GM23338 (cell line): ENCODE data around the gene CCDC57. TPM values are rescaled to one million over a fixed set of nuclear protein-coding genes. Genes with fewer than 3 reads are reported as not detected.

ENCODE experiments used
- ATAC-seq: fragments of 200-7000 bp; cut with Tn5 transposase; 3 replicates; pipeline ENCODE4 v1.9.1; 2020
- DNase-seq: peaks from one replicate; pipeline ENCODE4 v3.0.0-alpha.2; 2015; ENCODE audit warnings: low spot score
- H2AFZ ChIP-seq: fragments of 200-600 bp; sonication (generic); 2 replicates; pipeline ENCODE4 v1.8.0; 2016; ENCODE audit warnings: antibody characterized with exemption, mild to moderate bottlenecking, moderate library complexity
- H3F3A ChIP-seq: fragments of 200-600 bp; sonication (generic); replicated peaks from 2 replicates; pipeline ENCODE4 v1.8.0; 2017; ENCODE audit warnings: antibody characterized with exemption, mixed run types, low read depth
- H3K27ac ChIP-seq: fragments of 200-600 bp; sonication (generic); 2 replicates; pipeline ENCODE4 v1.6.1; 2016; ENCODE audit warnings: low read depth
- H3K27me3 ChIP-seq: fragments of 200-600 bp; sonication (generic); 2 replicates; pipeline ENCODE4 v1.8.0; 2016; ENCODE audit warnings: mild to moderate bottlenecking, mixed run types, moderate library complexity; ENCODE audit not compliant: insufficient read depth
- H3K36me3 ChIP-seq: fragments of 200-600 bp; sonication (generic); 2 replicates; pipeline ENCODE4 v1.8.0; 2016; ENCODE audit warnings: mild to moderate bottlenecking; ENCODE audit not compliant: insufficient read depth
- H3K4me1 ChIP-seq: fragments of 200-600 bp; sonication (generic); 2 replicates; pipeline ENCODE4 v1.8.0; 2016; ENCODE audit warnings: mild to moderate bottlenecking, moderate library complexity; ENCODE audit not compliant: insufficient read depth
- H3K4me2 ChIP-seq: fragments of 200-600 bp; sonication (generic); 2 replicates; pipeline ENCODE4 v1.7.1; 2017; ENCODE audit warnings: mixed run types
- H3K4me3 ChIP-seq: fragments of 200-600 bp; sonication (generic); 2 replicates; pipeline ENCODE4 v1.6.1; 2016; ENCODE audit warnings: mixed run types
- H3K79me2 ChIP-seq: fragments of 200-600 bp; sonication (generic); replicated peaks from 2 replicates; pipeline ENCODE4 v1.8.0; 2017; ENCODE audit warnings: mild to moderate bottlenecking; ENCODE audit not compliant: insufficient read depth
- H3K9me2 ChIP-seq: fragments of 200-600 bp; sonication (generic); 2 replicates; pipeline ENCODE4 v1.8.0; 2017; ENCODE audit not compliant: insufficient read depth
- H4K20me1 ChIP-seq: fragments of 200-600 bp; sonication (generic); replicated peaks from 2 replicates; pipeline ENCODE4 v1.8.0; 2017; ENCODE audit warnings: mild to moderate bottlenecking; ENCODE audit not compliant: insufficient read depth
- H3K27ac Mint-ChIP-seq: 2 replicates; pipeline ENCODE4 v1.8.0; 2020; ENCODE audit warnings: inconsistent platforms, mild to moderate bottlenecking, moderate library complexity, mixed read lengths
- H3K27me3 Mint-ChIP-seq: 3 replicates; pipeline ENCODE4 v1.8.0; 2022; ENCODE audit warnings: low read depth, mild to moderate bottlenecking, moderate library complexity, mixed read lengths, inconsistent platforms; ENCODE audit not compliant: insufficient read depth, poor library complexity
- H3K36me3 Mint-ChIP-seq: 3 replicates; pipeline ENCODE4 v1.8.0; 2021; ENCODE audit warnings: low read depth, mild to moderate bottlenecking, inconsistent platforms, moderate library complexity, mixed read lengths
- H3K4me1 Mint-ChIP-seq: 3 replicates; pipeline ENCODE4 v1.8.0; 2020; ENCODE audit warnings: mild to moderate bottlenecking, inconsistent platforms, mixed read lengths
- H3K4me3 Mint-ChIP-seq: 3 replicates; pipeline ENCODE4 v1.8.0; 2021; ENCODE audit warnings: moderate library complexity, mild to moderate bottlenecking, inconsistent platforms, mixed read lengths
- H3K9me3 Mint-ChIP-seq: 3 replicates; pipeline ENCODE4 v1.8.0; 2020; ENCODE audit warnings: moderate library complexity, mild to moderate bottlenecking, inconsistent platforms, mixed read lengths
- CREB1 ChIP-seq: fragments of 250-450 bp; sonication (Bioruptor Pico); IDR thresholded peaks from 2 replicates; pipeline ENCODE4 v1.5.0; 2020; ENCODE audit warnings: low read depth, mild to moderate bottlenecking, moderate library complexity
- ETS1 ChIP-seq: IDR thresholded peaks from 2 replicates; pipeline ENCODE4 v1.6.1; 2016; ENCODE audit warnings: antibody characterized with exemption
- EZH2 ChIP-seq: fragments of 200-600 bp; sonication (generic); IDR thresholded peaks from one replicate; pipeline ENCODE4 v1.8.0; 2017; ENCODE audit warnings: antibody characterized with exemption, mild to moderate bottlenecking, low read depth; ENCODE audit not compliant: unreplicated experiment
- EZH2phosphoT487 ChIP-seq: fragments of 200-600 bp; sonication (generic); IDR thresholded peaks from one replicate; pipeline ENCODE4 v1.8.1; 2018; ENCODE audit warnings: antibody characterized with exemption; ENCODE audit not compliant: unreplicated experiment
- JUNB ChIP-seq: IDR thresholded peaks from one replicate; pipeline ENCODE4 v1.6.1; 2016; ENCODE audit warnings: antibody characterized with exemption; ENCODE audit not compliant: unreplicated experiment
- NANOG ChIP-seq: IDR thresholded peaks from 2 replicates; pipeline ENCODE4 v1.6.1; 2016; ENCODE audit warnings: antibody characterized with exemption, borderline replicate concordance
- POLR2AphosphoS5 ChIP-seq: IDR thresholded peaks from 2 replicates; pipeline ENCODE4 v1.6.1; 2016; ENCODE audit warnings: antibody characterized with exemption, low read depth
- REST ChIP-seq: IDR thresholded peaks from one replicate; pipeline ENCODE4 v1.6.1; 2018; ENCODE audit warnings: antibody characterized with exemption; ENCODE audit not compliant: unreplicated experiment
- STAT1 ChIP-seq: IDR thresholded peaks from one replicate; pipeline ENCODE4 v1.6.1; 2016; ENCODE audit warnings: antibody characterized with exemption; ENCODE audit not compliant: unreplicated experiment
- ZNF114 ChIP-seq: fragments of 250-450 bp; sonication (Bioruptor Pico); IDR thresholded peaks from 2 replicates; pipeline ENCODE4 v1.5.0; 2020; ENCODE audit warnings: mild to moderate bottlenecking, moderate library complexity
- ZNF331 ChIP-seq: fragments of 250-450 bp; sonication (Bioruptor Pico); IDR thresholded peaks from 2 replicates; pipeline ENCODE4 v1.5.0; 2020; ENCODE audit warnings: low read depth, mild to moderate bottlenecking, moderate library complexity
- ZNF462 ChIP-seq: fragments of 250-450 bp; sonication (Bioruptor Pico); IDR thresholded peaks from 2 replicates; pipeline ENCODE4 v1.5.0; 2020; ENCODE audit warnings: mild to moderate bottlenecking, moderate library complexity
- polyA plus RNA-seq: library from polyadenylated mRNA; unstranded; fragments of >200 nt; fragmentation: Nextera tagmentation; extraction: Ambion mirVana; gene quantifications from 2 replicates; pipeline ENCODE4 v1.2.1, GENCODE V29; 2016
- total RNA-seq: library from RNA; depleted of rRNA; stranded (reverse); fragments of >200 nt; shearing (Covaris generic); gene quantifications from 2 replicates; pipeline ENCODE4 v1.2.3, GENCODE V29; 2014
- TF ChIP-seq, protein P1 (sequence below), 2 experiments: fragments of 200-600 bp in 1 of 2; sonication (generic) in 1 of 2; conservative IDR thresholded peaks; 2 replicates each; pipeline versions ENCODE4 v1.5.1 to v1.6.1; 2016 to 2017; ENCODE audit warnings: antibody characterized with exemption in 2 of 2, low read depth in 2 of 2, mild to moderate bottlenecking in 2 of 2, moderate library complexity in 1 of 2

CCDC57 gene
- total and polyA plus RNA-seq, 2 experiments from 2014 or later = 7.0 to 16.3 TPM

DNA sequence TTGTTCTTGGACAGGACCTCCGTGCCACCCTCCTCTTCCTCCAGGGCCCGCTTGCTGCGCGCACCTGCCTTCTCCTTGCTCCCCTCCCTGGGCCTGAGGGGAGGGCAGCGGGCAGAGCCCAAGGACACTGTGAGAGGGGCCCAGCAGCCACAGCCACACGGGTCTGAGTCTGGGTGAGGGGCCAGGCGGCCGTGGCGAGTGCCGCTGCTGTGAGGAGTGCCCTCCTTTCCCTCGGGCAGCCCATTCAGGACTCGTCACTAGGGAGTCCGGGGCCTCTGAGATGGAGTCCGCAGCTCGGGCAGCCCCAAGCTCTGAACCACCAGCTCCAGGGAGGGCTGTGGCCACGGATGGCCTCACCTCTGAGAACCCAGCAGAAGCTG lies 152.7 kb downstream of the CCDC57 start:
- no peak overlapping the region for H3K27ac ChIP-seq
- no peaks in the 10 kb centered on the region for H4K20me1 ChIP-seq
- peaks cover 3% of the 10 kb centered on the region; the same call in 1 of the 2 replicates for H3F3A ChIP-seq
- TF ChIP-seq POLR2AphosphoS5 (no peak; the same call in 1 of the 2 replicates), NANOG (no peak), REST (no peak), ZNF331 (CRISPR knock-in tag) (no peak), ZNF114 (CRISPR knock-in tag) (no peak), STAT1 (no peak), JUNB (no peak), CREB1 (no peak), ZNF462 (CRISPR knock-in tag) (no peak), EZH2phosphoT487 (no peak), EZH2 (no peak), ETS1 (no peak)
- TF ChIP-seq, protein P1, sequence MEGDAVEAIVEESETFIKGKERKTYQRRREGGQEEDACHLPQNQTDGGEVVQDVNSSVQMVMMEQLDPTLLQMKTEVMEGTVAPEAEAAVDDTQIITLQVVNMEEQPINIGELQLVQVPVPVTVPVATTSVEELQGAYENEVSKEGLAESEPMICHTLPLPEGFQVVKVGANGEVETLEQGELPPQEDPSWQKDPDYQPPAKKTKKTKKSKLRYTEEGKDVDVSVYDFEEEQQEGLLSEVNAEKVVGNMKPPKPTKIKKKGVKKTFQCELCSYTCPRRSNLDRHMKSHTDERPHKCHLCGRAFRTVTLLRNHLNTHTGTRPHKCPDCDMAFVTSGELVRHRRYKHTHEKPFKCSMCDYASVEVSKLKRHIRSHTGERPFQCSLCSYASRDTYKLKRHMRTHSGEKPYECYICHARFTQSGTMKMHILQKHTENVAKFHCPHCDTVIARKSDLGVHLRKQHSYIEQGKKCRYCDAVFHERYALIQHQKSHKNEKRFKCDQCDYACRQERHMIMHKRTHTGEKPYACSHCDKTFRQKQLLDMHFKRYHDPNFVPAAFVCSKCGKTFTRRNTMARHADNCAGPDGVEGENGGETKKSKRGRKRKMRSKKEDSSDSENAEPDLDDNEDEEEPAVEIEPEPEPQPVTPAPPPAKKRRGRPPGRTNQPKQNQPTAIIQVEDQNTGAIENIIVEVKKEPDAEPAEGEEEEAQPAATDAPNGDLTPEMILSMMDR (conservative IDR thresholded peaks at IDR 0.05; ENCODE audit: low read depth in 2 of 2) = no peak
- H3K4me3 ChIP-seq = no peak overlapping the region
- H3K27me3 ChIP-seq = no peaks in the 10 kb centered on the region
- Mint-ChIP-seq H3K4me3 (no peak overlapping the region), H3K36me3 (peaks cover 19% of the 10 kb centered on the region), H3K27ac (no peak overlapping the region), H3K9me3 (no peaks in the 10 kb centered on the region), H3K4me1 (no peaks in the 10 kb centered on the region), H3K27me3 (peaks cover 9% of the 10 kb centered on the region)
- H3K9me2 ChIP-seq = no peaks in the 10 kb centered on the region
- no peak overlapping the region for H2AFZ ChIP-seq
- DNase-seq = no peak
- H3K4me2 ChIP-seq = no peak overlapping the region
- no peaks in the 10 kb centered on the region for H3K4me1 ChIP-seq
- H3K36me3 ChIP-seq = peaks cover 4% of the 10 kb centered on the region; the same call in 1 of the 2 replicates
- ATAC-seq = no peak
- H3K79me2 ChIP-seq = no peaks in the 10 kb centered on the region
